H1 (cell line): ENCODE measurements around the gene FANCI. TPM values are rescaled to one million over a fixed set of nuclear protein-coding genes. Genes with fewer than 3 reads are reported as not detected.

Source experiments
- CTCF ChIP-seq, 3 experiments: IDR thresholded peaks; 1 replicate in 2 of 3; 2 replicates in 1 of 3; pipeline versions ENCODE4 v1.5.1 to v1.6.1; 2011; ENCODE audit warnings: low read length in 3 of 3, mild to moderate bottlenecking in 3 of 3, inconsistent platforms in 2 of 3, low read depth in 1 of 3, moderate library complexity in 1 of 3; ENCODE audit not compliant: insufficient read depth in 1 of 3; ENCODE audit errors: control extremely low read depth in 1 of 3
- EP300 ChIP-seq, 2 experiments: IDR thresholded peaks; 1 replicate in 1 of 2; 2 replicates in 1 of 2; pipeline ENCODE4 v1.6.1; 2011 to 2012; ENCODE audit warnings: low read depth in 2 of 2, low read length in 2 of 2, mild to moderate bottlenecking in 2 of 2, borderline replicate concordance in 1 of 2, inconsistent platforms in 1 of 2, moderate library complexity in 1 of 2
- EZH2 ChIP-seq: fragments of 200-600 bp; sonication (generic); IDR thresholded peaks from 2 replicates; pipeline ENCODE4 v1.7.1; 2012; ENCODE audit warnings: low read depth, mild to moderate bottlenecking, moderate library complexity, low read length, inconsistent platforms; ENCODE audit not compliant: severe bottlenecking
- GTF2F1 ChIP-seq: IDR thresholded peaks from 2 replicates; pipeline ENCODE4 v1.6.1; 2012; ENCODE audit warnings: low read depth, low read length, improper control_type of control experiment, borderline replicate concordance
- JUND ChIP-seq: IDR thresholded peaks from 2 replicates; pipeline ENCODE4 v1.6.1; 2011; ENCODE audit warnings: mild to moderate bottlenecking, improper control_type of control experiment, low read length
- KDM1A ChIP-seq: fragments of 200-600, 300-600 bp; sonication (generic); IDR thresholded peaks from 2 replicates; pipeline ENCODE4 v1.7.1; 2016; ENCODE audit warnings: mild to moderate bottlenecking, low read length, borderline replicate concordance
- NANOG ChIP-seq: IDR thresholded peaks from 2 replicates; pipeline ENCODE4 v1.6.1; 2011; ENCODE audit warnings: low read length, low read depth, mild to moderate bottlenecking, inconsistent platforms; ENCODE audit not compliant: insufficient read depth, poor library complexity, severe bottlenecking
- POU5F1 ChIP-seq: IDR thresholded peaks from 2 replicates; pipeline ENCODE4 v1.6.1; 2011; ENCODE audit warnings: low read depth, mild to moderate bottlenecking, low read length, moderate library complexity
- RNF2 ChIP-seq: fragments of 200-900, 300-1000 bp; sonication (generic); IDR thresholded peaks from 2 replicates; pipeline ENCODE4 v1.7.1; 2016; ENCODE audit warnings: borderline replicate concordance, low read depth, mild to moderate bottlenecking, antibody characterized with exemption, low read length; ENCODE audit not compliant: poor library complexity, severe bottlenecking; ENCODE audit errors: missing control alignments
- SIN3A ChIP-seq, 2 experiments: IDR thresholded peaks in 1 of 2; conservative IDR thresholded peaks in 1 of 2; 2 replicates each; pipeline ENCODE4 v1.6.1; 2011 to 2012; ENCODE audit warnings: low read length in 2 of 2, improper control_type of control experiment in 1 of 2, low read depth in 1 of 2, mild to moderate bottlenecking in 1 of 2
- SIX5 ChIP-seq: IDR thresholded peaks from 2 replicates; pipeline ENCODE4 v1.6.1; 2011; ENCODE audit warnings: mild to moderate bottlenecking, low read depth, low read length
- TAF1 ChIP-seq: IDR thresholded peaks from 2 replicates; pipeline ENCODE4 v1.6.1; 2011; ENCODE audit warnings: mild to moderate bottlenecking, low read depth, low read length
- TAF7 ChIP-seq: optimal IDR thresholded peaks from 2 replicates; pipeline ENCODE3; 2011; ENCODE audit warnings: low read depth, mild to moderate bottlenecking, inconsistent platforms, low read length, moderate library complexity, borderline replicate concordance
- TEAD4 ChIP-seq: IDR thresholded peaks from 2 replicates; pipeline ENCODE4 v1.6.1; 2012; ENCODE audit warnings: low read depth, low read length, inconsistent platforms, mixed read lengths
- polyA plus RNA-seq, 7 experiments: library from polyadenylated mRNA; depleted of rRNA in 3 of 7; stranded (reverse) in 5 of 7; unstranded in 2 of 7; fragments of >200 nt in 5 of 7; fragments of 200-250 nt in 2 of 7; gene quantifications; 1 replicate in 5 of 7; 2 replicates in 1 of 7; 4 replicates in 1 of 7; pipeline versions ENCODE4 v1.2.1 to v1.2.3, GENCODE V29; 2011 to 2013; ENCODE audit warnings: missing spikeins in 2 of 7, mixed read lengths in 2 of 7
- total RNA-seq: library from RNA; stranded (reverse); fragmentation: NEBNext Ultra II Directional; extraction: Animal tissue kit (Norgen Biotek cat#: 25700); gene quantifications from 2 replicates; pipeline ENCODE4 v1.2.1, GENCODE V29; 2021
- TF ChIP-seq, protein P1 (sequence below): IDR thresholded peaks from 2 replicates; pipeline ENCODE4 v1.6.1; 2012; ENCODE audit warnings: inconsistent platforms
- TF ChIP-seq, protein P2 (sequence below): IDR thresholded peaks from 2 replicates; pipeline ENCODE4 v1.6.1; 2012; ENCODE audit warnings: inconsistent platforms

Gene FANCI
- total and polyA plus RNA-seq, 2 of the 8 experiments (the other 6 are each of a cell fraction or from before 2014, with no cell fraction given) = 37.8 to 115 TPM

DNA sequence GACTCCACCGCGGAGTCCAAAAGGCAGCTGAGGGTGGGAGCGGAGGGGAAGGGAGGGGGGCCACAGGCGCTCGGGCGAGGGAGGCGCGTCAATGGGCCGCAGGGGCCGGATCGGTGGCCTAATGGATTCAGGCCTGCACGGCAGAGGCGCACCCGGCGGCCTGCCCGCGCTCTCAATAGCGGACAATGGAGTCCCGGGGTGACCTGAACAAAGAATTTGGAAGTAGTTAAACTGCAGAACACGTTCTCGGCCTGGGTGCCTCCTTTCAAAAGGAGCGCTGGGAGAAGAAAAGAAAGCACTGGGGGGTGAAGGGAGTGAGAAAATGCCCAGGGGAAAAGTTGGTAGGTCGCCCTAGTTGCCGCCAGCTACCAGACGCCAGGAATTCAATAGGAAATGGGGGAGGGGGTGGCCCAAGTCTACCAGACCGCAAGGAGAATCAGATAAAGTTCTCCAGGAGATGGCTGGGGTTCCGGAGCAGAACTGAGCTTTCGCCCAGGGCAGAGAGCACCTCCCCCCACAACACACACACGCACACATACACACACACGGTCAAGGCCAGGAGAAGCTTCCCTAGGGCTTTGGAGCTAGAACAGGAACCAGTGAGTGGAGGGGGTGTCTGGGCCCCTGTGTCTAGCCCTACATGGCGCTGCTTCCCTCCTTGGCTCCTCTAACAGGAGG is 116.7 kb downstream of the FANCI start (continued):
- TF ChIP-seq GTF2F1 (no peak), SIX5 (no peak), NANOG (peak; percentile 84), EZH2 (peak; percentile 10), TEAD4 (0 out of 2 replicates have a peak, but pooled peaks have one; percentile 5), POU5F1 (no peak), KDM1A (peak; percentile 33; the same call in 1 of the 2 replicates), EP300 (IDR thresholded peaks at IDR 0.05; ENCODE audit: borderline replicate concordance in 1 of 2, low read depth in 2 of 2, low read length in 2 of 2) (no peak), TAF1 (no peak), TAF7 (no peak), CTCF (IDR thresholded peaks at IDR 0.05; ENCODE audit: control extremely low read depth in 1 of 3, insufficient read depth in 1 of 3, low read depth in 1 of 3, low read length in 3 of 3) (no peak), RNF2 (peak; percentile 31), SIN3A (conservative IDR thresholded peaks at IDR 0.05 in 1 of 2, IDR thresholded peaks at IDR 0.05 in 1 of 2; ENCODE audit: low read depth in 1 of 2, low read length in 2 of 2) (no peak), JUND (no peak)
- TF ChIP-seq, protein P1, sequence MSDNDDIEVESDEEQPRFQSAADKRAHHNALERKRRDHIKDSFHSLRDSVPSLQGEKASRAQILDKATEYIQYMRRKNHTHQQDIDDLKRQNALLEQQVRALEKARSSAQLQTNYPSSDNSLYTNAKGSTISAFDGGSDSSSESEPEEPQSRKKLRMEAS = peak; percentile 28; the same call in 1 of the 2 replicates
- TF ChIP-seq, protein P2, sequence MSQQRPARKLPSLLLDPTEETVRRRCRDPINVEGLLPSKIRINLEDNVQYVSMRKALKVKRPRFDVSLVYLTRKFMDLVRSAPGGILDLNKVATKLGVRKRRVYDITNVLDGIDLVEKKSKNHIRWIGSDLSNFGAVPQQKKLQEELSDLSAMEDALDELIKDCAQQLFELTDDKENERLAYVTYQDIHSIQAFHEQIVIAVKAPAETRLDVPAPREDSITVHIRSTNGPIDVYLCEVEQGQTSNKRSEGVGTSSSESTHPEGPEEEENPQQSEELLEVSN = 0 out of 2 replicates have a peak, but pooled peaks have one; percentile 16
